HG03354 (cell line): Measurements from ENCODE around the gene C13orf42.

Experiments used
- ATAC-seq: cut with Tn5 transposase; IDR thresholded peaks from one replicate; pipeline ENCODE4 v1.9.1; 2021; ENCODE audit warnings: mild to moderate bottlenecking; ENCODE audit not compliant: unreplicated experiment, poor library complexity, severe bottlenecking

The C13orf42 gene

DNA sequence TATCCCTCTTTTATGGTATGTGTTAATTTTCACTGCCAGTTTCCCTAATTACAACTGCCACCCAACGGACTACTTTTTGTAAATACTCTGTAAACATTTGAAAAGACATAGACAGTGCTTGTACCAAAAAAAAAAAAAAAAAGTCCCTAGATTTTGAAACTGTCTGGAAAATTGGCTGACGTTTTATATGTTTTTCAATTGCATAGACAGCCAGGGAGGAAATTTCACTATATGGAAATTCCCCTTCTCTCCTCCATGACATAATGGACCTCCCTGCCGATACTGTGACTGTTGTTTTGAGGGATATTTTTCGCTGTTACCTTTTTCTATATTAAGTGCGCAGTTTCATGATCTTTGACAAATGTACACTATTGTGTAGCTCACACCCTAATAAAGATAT, 43.4 kb downstream of the C13orf42 start:
- no peak for ATAC-seq

DNA sequence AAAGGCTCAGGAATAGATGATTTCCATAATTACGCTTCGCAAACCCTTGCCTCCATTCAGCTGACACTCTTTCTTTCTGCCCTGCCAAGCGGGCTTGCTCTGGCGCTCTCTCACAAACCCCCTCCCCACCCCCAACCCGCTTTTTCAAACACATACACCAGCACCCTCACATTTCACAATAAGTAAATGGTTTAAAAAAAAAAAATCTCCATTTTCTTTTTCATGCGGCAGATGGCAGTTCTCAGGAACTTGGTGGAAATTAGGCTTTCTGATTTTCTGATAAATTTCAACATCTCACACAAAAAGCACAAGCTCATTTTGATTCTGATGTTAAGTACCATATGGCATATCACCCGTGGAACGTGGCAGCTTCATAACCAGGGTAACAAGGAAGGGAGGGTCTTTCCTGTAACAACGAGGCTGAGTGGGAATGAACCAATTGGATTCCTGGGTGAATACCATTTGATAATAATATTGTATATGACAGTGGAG, 43.8 kb downstream of the C13orf42 start:
- no peak for ATAC-seq

- ATAC-seq = no peak
Measured at GRCh38 chr13:51066091-51066831, 44.8 kb downstream of the C13orf42 start.

DNA sequence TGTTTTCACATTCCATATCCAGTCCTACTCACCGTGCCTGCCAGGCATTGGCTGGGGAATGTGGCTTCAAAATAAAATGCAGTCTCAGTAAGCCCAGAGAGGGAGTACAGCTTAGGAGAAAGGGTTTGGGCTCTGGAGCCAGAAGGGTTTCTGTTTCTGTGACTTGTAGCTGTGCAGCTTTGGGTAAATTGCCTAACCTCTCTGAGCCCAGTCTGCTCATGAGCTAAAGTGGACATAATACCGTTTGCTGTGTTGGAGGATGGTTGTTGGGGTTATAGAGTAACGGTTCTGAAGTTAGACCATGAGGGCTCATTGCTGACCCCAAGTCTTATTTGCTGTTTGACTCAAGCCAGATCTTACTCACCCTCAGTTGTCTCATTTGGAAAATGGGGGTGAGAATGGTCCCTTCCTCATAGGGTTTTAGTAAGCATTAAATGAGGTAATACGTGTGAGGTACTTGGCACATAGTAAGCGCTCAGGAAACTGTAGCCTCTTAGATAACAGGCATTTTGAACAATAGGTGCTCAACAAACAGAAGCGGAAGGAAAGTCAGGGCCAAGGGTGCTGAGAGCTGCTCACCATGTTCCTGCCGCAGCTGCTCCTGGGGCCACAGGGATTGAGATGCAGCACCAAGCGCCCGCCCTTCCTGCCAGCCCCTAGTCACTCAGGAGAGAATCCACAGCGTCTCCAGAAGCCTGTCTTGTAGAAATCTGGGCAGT, 45.5 kb downstream of the C13orf42 start:
- ATAC-seq = no peak

GRCh38 chr13:51064753-51065152, 46.3 kb downstream of the C13orf42 start:
- ATAC-seq = no peak

DNA sequence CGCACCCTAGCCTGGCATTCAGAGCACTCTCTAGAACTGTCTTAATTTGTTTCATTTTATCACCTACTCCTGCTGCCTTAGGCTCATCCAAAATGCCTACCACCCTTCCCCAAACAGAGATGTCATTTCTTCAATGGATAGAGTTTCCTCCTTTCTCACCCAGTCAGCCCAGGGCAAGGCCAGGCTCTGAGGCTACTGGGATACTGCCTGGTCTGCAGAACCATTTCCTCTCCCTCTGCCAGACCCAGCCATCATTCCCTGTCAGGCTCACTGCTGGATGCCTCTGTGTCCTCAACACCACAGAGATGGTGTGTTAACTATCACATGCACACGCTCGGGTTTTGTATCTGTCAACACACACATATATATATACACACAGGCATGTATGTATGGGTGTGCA, 47.2 kb downstream of the C13orf42 start:
- no peak for ATAC-seq

GRCh38 chr13:51058461-51059167, 52.5 kb downstream of the C13orf42 start:
- ATAC-seq = no peak

- ATAC-seq = no peak
Measured at GRCh38 chr13:51057906-51058305, 53.2 kb downstream of the C13orf42 start.

- ATAC-seq = no peak
Measured at GRCh38 chr13:51057001-51057400, 54.1 kb downstream of the C13orf42 start.

DNA sequence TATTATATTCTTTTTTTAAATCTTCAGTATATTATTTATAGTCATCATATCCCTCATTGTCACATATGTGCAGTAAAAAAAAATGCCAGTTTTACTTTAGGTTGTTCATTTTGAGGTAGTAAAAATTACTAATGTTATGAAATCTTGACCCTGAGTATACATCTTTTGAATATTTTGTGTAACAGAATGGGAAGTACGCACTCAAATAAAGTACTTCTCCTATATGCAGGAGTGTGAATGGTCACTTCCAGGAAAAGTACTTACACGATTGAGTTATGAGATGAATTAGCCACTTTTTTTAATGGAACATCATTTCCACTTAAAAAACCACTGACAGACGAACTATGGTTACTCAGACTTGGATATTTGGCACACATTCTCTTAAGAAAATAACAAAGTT, 58.5 kb downstream of the C13orf42 start:
- no peak for ATAC-seq

DNA sequence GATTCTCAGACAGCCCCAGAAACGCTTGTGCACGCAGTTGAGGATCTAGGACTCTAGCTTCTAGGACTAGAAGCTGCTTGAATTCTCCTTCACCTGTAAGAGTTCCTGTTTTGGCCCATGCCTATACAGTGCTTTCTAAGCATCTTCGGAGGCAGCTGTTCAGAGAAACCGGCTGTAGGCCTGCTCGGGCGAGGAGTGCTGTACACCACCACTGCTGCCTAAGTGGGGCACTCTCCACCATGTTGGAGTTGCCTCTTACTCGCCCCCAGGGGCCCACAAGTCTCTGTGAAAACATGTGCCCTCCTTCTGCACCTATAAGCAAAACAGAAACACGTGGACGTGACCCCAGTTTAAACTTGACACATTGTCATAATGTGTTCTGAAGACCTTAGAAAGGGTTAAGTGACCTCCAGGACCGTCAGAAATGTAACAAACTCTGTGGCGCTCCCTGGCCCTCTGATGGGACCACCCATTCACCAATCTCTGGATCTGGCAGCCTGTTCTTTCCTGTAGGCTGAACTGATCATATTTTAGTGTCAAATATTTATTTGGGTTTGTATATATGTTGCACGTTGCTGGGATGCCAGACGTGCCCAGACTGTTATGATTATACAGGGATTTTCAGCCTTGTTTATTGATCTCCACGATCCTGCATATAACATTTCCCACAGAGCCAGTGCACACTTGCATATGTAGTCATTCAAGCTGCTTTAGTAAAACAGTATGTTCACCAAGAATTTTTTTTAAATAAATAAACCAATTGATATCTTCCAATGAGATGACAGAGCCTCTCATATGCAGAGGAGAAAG, 60.8 kb downstream of the C13orf42 start:
- no peak for ATAC-seq

DNA sequence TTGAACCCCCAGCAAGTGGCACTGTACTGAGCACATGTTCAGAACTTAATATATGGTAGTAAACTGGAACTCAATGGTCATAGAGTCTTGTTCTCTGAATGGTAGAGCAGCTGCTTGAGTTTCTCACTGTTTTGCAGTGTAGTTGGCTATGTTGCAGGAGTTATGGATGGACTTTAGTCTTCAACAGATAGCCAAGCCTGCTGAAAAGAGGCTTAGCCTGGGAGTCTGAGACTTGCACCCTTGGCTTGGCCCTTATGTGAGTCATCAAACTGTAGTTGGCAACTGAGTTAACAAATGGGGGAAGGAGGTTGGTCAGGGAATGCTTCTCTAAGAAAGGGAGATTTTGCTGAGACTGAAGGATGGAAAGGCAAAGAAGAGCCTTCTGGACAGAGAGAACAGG, 62.5 kb downstream of the C13orf42 start:
- no peak for ATAC-seq

DNA sequence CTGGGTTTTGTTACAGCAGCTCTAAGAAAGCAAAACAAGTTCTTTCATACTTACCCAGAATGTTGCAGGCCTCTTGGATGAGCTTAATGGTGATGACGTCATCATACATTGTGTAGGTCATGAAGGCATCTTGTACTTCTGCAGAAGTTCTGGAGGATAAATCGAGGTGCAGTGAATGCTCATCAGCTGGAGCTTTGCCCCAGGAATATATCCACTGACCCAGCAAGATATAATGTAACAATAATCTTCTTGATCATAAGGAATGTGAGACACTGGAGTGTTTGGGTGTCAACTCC, 63.0 kb downstream of the C13orf42 start:
- ATAC-seq = no peak

- no peak for ATAC-seq
Measured at GRCh38 chr13:51047434-51048165, 63.5 kb downstream of the C13orf42 start.

DNA sequence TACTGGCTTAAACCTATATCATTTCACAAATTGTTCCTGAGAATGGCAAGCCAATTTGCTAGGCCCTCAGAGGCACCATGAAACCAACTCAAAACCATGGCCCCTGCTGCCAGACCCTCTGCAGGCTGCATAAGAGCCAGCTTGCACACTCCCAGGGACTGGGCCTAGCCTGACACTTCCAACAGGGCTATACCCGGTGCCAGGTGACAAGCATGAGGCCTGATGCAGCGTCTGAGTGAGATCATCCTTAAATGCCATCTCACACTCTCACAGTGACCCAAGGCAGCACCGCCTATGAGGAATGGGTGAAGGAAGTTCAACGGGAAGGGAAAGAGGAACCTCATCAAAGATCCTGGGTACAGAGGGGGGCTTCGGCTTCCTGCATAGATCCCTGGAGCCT, 65.6 kb downstream of the C13orf42 start:
- ATAC-seq = no peak

- no peak for ATAC-seq
Measured at GRCh38 chr13:51044023-51044665, 66.9 kb downstream of the C13orf42 start.

DNA sequence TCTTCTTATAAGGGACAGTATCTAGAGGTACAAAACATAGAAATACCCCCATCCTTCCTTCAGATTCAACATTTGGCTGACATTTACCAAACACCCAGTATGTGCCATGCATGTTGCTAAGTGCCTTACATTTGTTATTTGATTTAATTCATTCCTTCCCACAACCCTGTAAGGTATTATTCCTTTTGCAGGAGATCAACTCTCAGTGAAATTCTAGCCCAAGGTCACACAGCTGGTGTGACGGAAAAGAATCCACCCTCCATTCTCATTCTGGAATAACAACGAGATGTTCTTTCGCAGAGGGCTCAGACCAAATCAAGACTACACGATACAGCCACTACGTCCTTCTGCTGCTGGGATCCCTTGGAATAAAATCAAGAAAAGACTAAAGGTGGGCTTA, 67.8 kb downstream of the C13orf42 start:
- no peak for ATAC-seq

- ATAC-seq = no peak
Measured at GRCh38 chr13:51041710-51042109, 69.4 kb downstream of the C13orf42 start.

GRCh38 chr13:51041126-51041525, 69.9 kb downstream of the C13orf42 start:
- no peak for ATAC-seq
